ENCODE data around the gene POU2F2.

DNA sequence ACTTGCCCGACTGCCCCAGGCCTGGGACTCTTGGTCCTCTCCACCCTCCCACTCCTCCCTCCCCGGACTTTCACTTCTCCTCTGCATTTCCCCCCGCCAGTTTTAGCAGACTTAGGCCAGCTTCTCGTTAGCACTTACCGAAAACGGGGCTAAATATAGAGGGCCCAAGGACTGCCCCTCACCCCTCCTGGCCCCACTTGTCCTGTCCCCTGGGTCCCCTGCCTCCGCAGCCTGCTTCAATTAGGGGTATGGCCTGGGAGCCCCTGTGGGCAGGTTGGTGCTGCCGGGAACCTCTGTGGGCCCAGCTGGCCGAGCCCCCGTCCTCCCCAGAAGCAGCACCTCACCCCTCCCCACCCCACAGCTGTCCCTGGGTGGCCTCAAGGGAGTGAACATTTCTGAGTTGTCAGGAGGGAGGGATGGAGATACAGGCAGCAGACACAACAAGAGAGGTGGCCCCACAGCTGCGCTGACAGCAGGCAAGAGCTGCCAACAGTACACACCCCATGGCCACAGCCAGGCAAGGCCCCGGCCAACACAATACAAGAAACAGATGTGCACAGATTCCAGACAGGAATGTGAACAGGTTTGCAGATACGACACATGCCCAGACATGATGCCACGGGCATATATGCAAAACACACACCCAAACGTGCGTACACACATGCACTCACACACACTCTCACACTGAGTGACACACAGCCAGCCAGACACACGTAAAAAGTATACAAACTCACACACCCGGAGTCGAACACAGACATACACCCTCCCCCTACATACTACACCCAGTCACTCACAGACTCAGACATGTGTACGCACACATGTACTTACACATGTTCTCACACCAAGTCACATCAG is 2.6 kb downstream of the POU2F2 start:
- TF ChIP-seq EZH2 (IDR thresholded peaks at IDR 0.05; ENCODE audit: low read length, unreplicated experiment) (no peak), EZH2phosphoT487 (IDR thresholded peaks at IDR 0.05; ENCODE audit: borderline replicate concordance, low read length) (no peak)
- TF ChIP-seq, protein P1, sequence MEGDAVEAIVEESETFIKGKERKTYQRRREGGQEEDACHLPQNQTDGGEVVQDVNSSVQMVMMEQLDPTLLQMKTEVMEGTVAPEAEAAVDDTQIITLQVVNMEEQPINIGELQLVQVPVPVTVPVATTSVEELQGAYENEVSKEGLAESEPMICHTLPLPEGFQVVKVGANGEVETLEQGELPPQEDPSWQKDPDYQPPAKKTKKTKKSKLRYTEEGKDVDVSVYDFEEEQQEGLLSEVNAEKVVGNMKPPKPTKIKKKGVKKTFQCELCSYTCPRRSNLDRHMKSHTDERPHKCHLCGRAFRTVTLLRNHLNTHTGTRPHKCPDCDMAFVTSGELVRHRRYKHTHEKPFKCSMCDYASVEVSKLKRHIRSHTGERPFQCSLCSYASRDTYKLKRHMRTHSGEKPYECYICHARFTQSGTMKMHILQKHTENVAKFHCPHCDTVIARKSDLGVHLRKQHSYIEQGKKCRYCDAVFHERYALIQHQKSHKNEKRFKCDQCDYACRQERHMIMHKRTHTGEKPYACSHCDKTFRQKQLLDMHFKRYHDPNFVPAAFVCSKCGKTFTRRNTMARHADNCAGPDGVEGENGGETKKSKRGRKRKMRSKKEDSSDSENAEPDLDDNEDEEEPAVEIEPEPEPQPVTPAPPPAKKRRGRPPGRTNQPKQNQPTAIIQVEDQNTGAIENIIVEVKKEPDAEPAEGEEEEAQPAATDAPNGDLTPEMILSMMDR (conservative IDR thresholded peaks at IDR 0.05; ENCODE audit: low read depth, low read length): no peak
